GM21515 (cell line): ENCODE measurements around the gene DUT.
"Not testable (repeated sequence)": the region's sequence is repeated elsewhere in the genome, so short reads cannot be mapped to it uniquely, and the experiment has no call there.

ENCODE experiments used
- ATAC-seq: cut with Tn5 transposase; IDR thresholded peaks from one replicate; pipeline ENCODE4 v1.9.1; 2021; ENCODE audit not compliant: unreplicated experiment

DUT gene

GRCh38 chr15:48326180-48326579 is 5.0 kb upstream of the DUT start:
- not testable (repeated sequence) for ATAC-seq

GRCh38 chr15:48330105-48330785 is 984 bp upstream of the DUT start:
- ATAC-seq: no peak

GRCh38 chr15:48331796-48332641 is 790 bp downstream of the DUT start:
- ATAC-seq: peak; percentile 47

GRCh38 chr15:48332642-48333034 is 1.4 kb downstream of the DUT start:
- no peak for ATAC-seq

- ATAC-seq: no peak
Measured at GRCh38 chr15:48333540-48333939, 2.3 kb downstream of the DUT start.

- no peak for ATAC-seq
Measured at GRCh38 chr15:48334260-48334659, 3.0 kb downstream of the DUT start.

- no peak for ATAC-seq
Measured at GRCh38 chr15:48336940-48337339, 5.7 kb downstream of the DUT start.

GRCh38 chr15:48337607-48338006 is 6.4 kb downstream of the DUT start:
- ATAC-seq: no peak

GRCh38 chr15:48340111-48340510 is 8.9 kb downstream of the DUT start:
- no peak for ATAC-seq

- no peak for ATAC-seq
Measured at GRCh38 chr15:48343865-48344264, 12.6 kb downstream of the DUT start.

GRCh38 chr15:48345516-48345915 is 14.3 kb downstream of the DUT start:
- ATAC-seq: no peak

GRCh38 chr15:48352474-48353072 is 21.3 kb downstream of the DUT start:
- ATAC-seq: peak; percentile 79

- no peak for ATAC-seq
Measured at GRCh38 chr15:48354694-48355303, 23.6 kb downstream of the DUT start.

- ATAC-seq: no peak
Measured at GRCh38 chr15:48355377-48355776, 24.1 kb downstream of the DUT start.

GRCh38 chr15:48358229-48359152 is 27.3 kb downstream of the DUT start:
- ATAC-seq: no peak

- ATAC-seq: no peak
Measured at GRCh38 chr15:48360841-48361240, 29.6 kb downstream of the DUT start.

- no peak for ATAC-seq
Measured at GRCh38 chr15:48361685-48362084, 30.5 kb downstream of the DUT start.

- no peak for ATAC-seq
Measured at GRCh38 chr15:48363474-48363873, 32.2 kb downstream of the DUT start.

- no peak for ATAC-seq
Measured at GRCh38 chr15:48365575-48365974, 34.3 kb downstream of the DUT start.

GRCh38 chr15:48366584-48367312 is 35.5 kb downstream of the DUT start:
- no peak for ATAC-seq
